Measurements from ENCODE around the gene TICAM1.

TICAM1 gene

DNA sequence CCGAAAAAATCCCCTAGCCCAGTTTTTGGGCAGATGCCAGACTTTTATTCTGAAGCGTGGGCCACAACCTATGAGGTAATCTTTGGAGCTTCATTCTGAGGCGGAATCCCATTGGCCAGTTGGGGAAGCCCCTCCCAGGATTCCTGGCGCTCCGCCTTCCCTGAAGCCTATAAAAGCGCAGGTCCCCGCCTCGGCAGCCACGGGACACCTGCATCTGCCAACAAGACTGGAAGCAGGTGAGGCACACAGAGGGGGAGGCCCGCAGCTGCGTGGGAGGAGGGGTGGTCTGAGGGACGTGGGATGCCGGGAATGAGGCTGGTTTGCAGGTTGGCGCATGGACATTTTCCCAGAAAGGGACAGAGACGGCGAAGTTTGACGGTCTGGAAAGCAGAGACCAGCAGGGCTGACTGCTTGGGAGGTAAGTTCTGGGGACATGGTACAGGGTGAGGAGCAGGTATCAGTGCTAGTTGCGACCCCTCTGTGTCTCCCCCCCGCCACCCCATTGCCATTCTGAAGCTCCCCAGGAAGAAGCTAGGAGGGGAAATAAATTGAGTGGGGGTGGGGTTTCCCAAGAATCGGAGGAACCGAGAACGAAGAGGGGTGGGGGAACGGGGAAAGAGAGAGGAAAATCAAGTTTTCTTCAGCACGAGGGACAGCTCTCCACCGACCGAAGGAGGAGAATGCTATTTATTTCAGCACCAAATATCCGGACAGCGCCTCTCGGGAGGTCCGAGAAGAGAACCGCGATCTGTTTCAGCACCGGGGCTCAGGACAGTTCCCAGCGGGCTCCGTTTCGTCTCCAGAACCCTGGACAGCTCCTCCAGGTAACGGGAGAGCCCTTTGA lies 62.4 kb downstream of the TICAM1 start:
- no peak for FAIRE-seq

All from colon (tissue), 2 donors.